Gastrocnemius medialis (tissue), 4 donors: ENCODE measurements around the gene LENEP.
A peak's percentile ranks its signal among the peaks of the same experiment; 100 is the strongest.

Source experiments
- POLR2A ChIP-seq, 2 donors: fragments of 450-650 bp; IDR thresholded peaks; one replicate each; pipeline ENCODE4 v1.6.1; 2017; ENCODE audit warnings: antibody characterized with exemption in 2 of 2, mild to moderate bottlenecking in 2 of 2, moderate library complexity in 2 of 2
- TF ChIP-seq, protein P1 (sequence below), 5 experiments: fragments of 450-650 bp in 3 of 5; fragments of 200-600 bp in 2 of 5; sonication (generic) in 2 of 5; IDR thresholded peaks in 4 of 5; conservative IDR thresholded peaks in 1 of 5; 1 replicate in 4 of 5; 2 replicates in 1 of 5; pipeline ENCODE4 v1.5.1; 2016 to 2019; ENCODE audit warnings: antibody characterized with exemption in 5 of 5, mild to moderate bottlenecking in 3 of 5, moderate library complexity in 3 of 5

DNA sequence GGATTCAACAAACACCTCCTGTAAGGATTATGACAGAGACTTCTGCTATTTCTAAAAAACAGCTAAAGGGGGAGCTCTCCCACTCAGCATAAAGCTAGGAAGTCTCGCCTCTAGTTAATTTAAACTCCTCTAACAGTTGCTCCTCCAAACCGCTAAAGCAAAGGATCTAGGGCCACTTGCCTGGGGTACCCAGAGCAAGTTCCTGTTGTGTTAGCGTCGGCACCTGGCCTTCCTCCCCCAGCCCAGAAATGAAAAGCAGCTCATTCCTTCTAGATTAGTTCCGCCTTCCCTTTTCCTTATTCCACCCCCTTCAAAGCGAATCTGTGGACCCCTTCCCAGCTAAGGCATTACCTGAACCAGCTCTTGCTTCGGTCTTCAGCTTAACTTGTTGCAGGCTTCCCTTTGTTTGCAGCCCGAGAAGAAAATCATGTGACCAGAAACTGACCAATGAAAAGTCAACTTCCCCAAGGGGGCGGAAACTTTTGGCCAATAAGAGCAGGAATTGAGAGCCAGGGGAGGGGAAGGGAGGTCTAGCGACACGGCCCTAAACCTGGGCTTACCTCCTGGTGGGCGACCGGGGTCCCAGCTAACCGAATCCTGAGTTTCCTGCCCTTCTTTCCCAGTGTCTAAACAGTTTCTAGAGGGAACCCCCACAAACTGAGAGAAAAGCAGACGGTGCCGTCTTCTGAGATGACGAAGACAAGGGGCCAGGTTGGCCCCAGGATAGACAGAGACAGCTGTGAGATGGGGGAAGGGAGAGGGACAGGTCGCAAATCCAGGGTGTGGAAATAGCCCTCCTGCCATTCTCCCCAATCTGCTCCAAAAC is 37.5 kb upstream of the LENEP start, which contains the start of gene PBXIP1:
- TF ChIP-seq, protein P1, sequence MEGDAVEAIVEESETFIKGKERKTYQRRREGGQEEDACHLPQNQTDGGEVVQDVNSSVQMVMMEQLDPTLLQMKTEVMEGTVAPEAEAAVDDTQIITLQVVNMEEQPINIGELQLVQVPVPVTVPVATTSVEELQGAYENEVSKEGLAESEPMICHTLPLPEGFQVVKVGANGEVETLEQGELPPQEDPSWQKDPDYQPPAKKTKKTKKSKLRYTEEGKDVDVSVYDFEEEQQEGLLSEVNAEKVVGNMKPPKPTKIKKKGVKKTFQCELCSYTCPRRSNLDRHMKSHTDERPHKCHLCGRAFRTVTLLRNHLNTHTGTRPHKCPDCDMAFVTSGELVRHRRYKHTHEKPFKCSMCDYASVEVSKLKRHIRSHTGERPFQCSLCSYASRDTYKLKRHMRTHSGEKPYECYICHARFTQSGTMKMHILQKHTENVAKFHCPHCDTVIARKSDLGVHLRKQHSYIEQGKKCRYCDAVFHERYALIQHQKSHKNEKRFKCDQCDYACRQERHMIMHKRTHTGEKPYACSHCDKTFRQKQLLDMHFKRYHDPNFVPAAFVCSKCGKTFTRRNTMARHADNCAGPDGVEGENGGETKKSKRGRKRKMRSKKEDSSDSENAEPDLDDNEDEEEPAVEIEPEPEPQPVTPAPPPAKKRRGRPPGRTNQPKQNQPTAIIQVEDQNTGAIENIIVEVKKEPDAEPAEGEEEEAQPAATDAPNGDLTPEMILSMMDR (IDR thresholded peaks at IDR 0.05 in 4 of 5, conservative IDR thresholded peaks at IDR 0.05 in 1 of 5): no peak
- TF ChIP-seq POLR2A (IDR thresholded peaks at IDR 0.05): peak; percentile 67 to 71
